Activated naive CD4-positive, alpha-beta T cell treated with anti-CD3 and anti-CD28 coated beads, Interleukin-2, amount 10 ng/mL, durations not matched to agents 7 days and 5 days (primary cell): ENCODE data around the gene CHRNB1.

ENCODE experiments used
- CTCF ChIA-PET: fragments of 350-600 bp; sonication (Branson Sonifier 250); formaldehyde crosslinking; loops from one replicate; lab custom pipeline; 2021; ENCODE audit warnings: antibody characterized with exemption; lab: Charles Lee
- DNase-seq: peaks from one replicate; pipeline ENCODE4 v3.0.0-alpha.2; 2020
- H3K27ac Mint-ChIP-seq: one replicate; pipeline ENCODE4 v1.8.0; 2021; ENCODE audit warnings: mild to moderate bottlenecking, moderate library complexity, mixed read lengths
- H3K27me3 Mint-ChIP-seq: one replicate; pipeline ENCODE4 v1.8.0; 2021; ENCODE audit warnings: mild to moderate bottlenecking, mixed read lengths
- H3K36me3 Mint-ChIP-seq: one replicate; pipeline ENCODE4 v1.8.0; 2021; ENCODE audit warnings: mixed read lengths
- H3K4me1 Mint-ChIP-seq: one replicate; pipeline ENCODE4 v1.8.0; 2021; ENCODE audit warnings: mixed read lengths
- H3K4me3 Mint-ChIP-seq: one replicate; pipeline ENCODE4 v1.8.0; 2021; ENCODE audit warnings: mild to moderate bottlenecking, moderate library complexity, mixed read lengths
- H3K9me3 Mint-ChIP-seq: one replicate; pipeline ENCODE4 v1.8.0; 2021; ENCODE audit warnings: mixed read lengths

Gene CHRNB1

DNA sequence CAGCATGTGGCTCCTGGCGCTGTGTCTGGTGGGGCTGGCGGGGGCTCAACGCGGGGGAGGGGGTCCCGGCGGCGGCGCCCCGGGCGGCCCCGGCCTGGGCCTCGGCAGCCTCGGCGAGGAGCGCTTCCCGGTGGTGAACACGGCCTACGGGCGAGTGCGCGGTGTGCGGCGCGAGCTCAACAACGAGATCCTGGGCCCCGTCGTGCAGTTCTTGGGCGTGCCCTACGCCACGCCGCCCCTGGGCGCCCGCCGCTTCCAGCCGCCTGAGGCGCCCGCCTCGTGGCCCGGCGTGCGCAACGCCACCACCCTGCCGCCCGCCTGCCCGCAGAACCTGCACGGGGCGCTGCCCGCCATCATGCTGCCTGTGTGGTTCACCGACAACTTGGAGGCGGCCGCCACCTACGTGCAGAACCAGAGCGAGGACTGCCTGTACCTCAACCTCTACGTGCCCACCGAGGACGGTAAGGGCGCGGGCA lies 36.6 kb upstream of the CHRNB1 start:
- CTCF ChIA-PET = interaction anchor here (0.9 kb wide), 1 partner anchor 10 kb away, joined by 3 read pairs; no protein-coding TSS in a partner anchor
- Mint-ChIP-seq H3K4me3 (no peak overlapping the region), H3K27me3 (peaks cover 70% of the 10 kb centered on the region), H3K36me3 (peaks cover 1% of the 10 kb centered on the region), H3K27ac (no peak overlapping the region), H3K4me1 (peaks cover 13% of the 10 kb centered on the region), H3K9me3 (no peaks in the 10 kb centered on the region)
- peak; percentile 58 for DNase-seq

DNA sequence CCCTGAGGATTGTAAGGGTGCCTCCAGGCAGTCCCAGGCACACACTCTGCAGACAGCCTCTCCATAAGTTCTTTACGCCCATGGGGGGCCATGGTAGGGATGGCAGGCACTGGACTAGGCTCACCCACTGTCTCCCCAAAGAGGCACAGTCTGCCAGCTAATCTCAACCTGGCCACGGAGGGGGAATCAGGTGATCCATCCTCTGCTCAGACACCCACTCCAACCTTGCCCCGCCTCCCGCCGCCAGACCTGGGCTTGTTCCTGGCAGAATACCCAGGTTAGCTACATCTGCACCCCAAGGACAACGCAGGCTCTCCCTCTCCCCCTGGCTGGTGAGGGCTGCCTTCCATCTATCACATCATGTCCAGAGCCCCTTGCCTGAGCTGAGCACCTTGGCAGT lies 36.0 kb upstream of the CHRNB1 start:
- peaks cover 1% of the 10 kb centered on the region for H3K36me3 Mint-ChIP-seq
- CTCF ChIA-PET = interaction anchor here (0.9 kb wide), 1 partner anchor 11 kb away, joined by 3 read pairs; no protein-coding TSS in a partner anchor
- H3K27me3 Mint-ChIP-seq = peaks cover 71% of the 10 kb centered on the region
- no peaks in the 10 kb centered on the region for H3K9me3 Mint-ChIP-seq
- no peak overlapping the region for H3K4me3 Mint-ChIP-seq
- no peak overlapping the region for H3K27ac Mint-ChIP-seq
- no peak for DNase-seq
- H3K4me1 Mint-ChIP-seq = peaks cover 12% of the 10 kb centered on the region

DNA sequence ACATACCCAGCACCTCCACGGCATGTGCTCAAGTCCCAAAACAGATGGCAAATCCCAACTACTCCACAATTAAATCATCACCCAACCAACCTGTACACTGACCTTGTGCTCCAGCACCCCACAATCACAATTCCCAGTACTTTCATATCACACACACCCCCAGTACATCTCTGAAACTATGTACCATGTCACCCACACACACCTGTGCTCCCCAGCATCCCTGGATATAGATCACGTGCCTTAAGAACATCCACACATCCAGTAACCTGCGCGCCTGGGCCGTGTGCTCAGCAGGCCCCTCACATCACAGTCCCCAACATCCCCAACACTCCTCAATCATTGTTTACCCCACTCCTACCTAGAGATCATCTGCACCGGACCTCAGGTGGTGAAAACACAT lies 35.1 kb upstream of the CHRNB1 start:
- peaks cover 63% of the 10 kb centered on the region for H3K27me3 Mint-ChIP-seq
- peaks cover 12% of the 10 kb centered on the region for H3K4me1 Mint-ChIP-seq
- no peak for DNase-seq
- CTCF ChIA-PET = no interaction called here
- no peaks in the 10 kb centered on the region for H3K36me3 Mint-ChIP-seq
- H3K27ac Mint-ChIP-seq = no peak overlapping the region
- H3K4me3 Mint-ChIP-seq = no peak overlapping the region
- no peaks in the 10 kb centered on the region for H3K9me3 Mint-ChIP-seq

DNA sequence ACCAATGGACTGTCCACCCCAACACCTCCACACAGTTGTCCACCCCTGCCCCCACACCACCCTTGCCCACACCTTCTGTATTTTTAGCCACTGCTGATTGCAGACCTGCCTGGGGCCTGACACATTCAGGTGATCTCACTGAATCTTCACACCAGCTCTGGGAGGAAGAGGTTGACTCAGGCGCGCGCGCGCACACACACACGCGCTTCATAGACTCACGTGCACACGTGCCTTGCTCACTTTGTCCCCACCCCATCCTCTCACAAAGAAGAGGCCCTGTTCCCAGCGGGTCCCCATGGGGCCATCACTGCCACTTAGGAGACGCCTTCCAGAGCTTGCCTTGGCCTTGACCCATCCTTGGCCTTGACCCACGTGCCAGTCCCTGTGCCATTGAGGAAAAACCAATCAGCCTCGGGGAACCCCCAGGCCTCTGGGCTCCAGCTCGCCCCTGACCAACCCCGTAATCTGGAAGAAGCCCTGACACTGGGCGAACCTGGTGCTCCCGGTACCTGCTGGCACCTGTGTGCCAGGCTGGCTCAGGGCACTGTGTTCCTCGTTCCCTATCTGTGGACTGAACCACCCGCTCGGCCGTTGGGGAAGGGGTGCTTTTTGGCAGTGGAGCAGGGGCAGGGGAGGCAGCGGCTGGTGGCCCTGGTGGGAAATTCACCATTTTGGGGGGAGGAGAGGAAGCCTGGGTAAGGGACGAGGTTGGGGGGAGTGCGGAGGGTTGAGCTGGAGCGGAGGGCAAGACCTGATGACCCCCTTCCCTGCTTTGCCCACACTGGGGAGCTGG lies 34.0 kb upstream of the CHRNB1 start:
- peaks cover 9% of the 10 kb centered on the region for H3K4me1 Mint-ChIP-seq
- peaks cover 53% of the 10 kb centered on the region for H3K27me3 Mint-ChIP-seq
- no peak overlapping the region for H3K27ac Mint-ChIP-seq

DNA sequence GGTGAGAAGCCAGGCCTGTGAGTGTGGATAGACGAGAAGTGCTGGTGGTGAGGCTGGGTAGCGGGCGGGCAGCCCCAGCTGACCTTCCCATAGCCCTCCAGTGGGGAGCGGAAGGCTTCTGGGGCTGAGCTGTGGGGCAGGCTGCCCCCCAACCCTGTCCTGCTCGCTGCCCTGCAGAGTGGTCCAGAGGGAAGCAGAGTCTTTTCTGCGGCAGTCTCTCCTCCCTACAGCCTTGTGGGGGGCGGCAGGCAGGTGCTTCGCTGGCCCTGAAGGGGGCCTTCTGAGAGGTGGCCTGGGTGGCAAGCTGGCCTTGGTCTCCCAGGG lies 33.5 kb upstream of the CHRNB1 start:
- Mint-ChIP-seq H3K4me1 (peaks cover 6% of the 10 kb centered on the region), H3K27me3 (peaks cover 47% of the 10 kb centered on the region), H3K27ac (no peak overlapping the region), H3K9me3 (no peaks in the 10 kb centered on the region), H3K4me3 (no peak overlapping the region), H3K36me3 (no peaks in the 10 kb centered on the region)
- CTCF ChIA-PET = no interaction called here
- no peak for DNase-seq

More for the DNA sequence above, 34.0 kb upstream of the CHRNB1 start:
- no peak for DNase-seq
- Mint-ChIP-seq H3K36me3 (no peaks in the 10 kb centered on the region), H3K4me3 (no peak overlapping the region), H3K9me3 (no peaks in the 10 kb centered on the region)
- CTCF ChIA-PET = no interaction called here

DNA sequence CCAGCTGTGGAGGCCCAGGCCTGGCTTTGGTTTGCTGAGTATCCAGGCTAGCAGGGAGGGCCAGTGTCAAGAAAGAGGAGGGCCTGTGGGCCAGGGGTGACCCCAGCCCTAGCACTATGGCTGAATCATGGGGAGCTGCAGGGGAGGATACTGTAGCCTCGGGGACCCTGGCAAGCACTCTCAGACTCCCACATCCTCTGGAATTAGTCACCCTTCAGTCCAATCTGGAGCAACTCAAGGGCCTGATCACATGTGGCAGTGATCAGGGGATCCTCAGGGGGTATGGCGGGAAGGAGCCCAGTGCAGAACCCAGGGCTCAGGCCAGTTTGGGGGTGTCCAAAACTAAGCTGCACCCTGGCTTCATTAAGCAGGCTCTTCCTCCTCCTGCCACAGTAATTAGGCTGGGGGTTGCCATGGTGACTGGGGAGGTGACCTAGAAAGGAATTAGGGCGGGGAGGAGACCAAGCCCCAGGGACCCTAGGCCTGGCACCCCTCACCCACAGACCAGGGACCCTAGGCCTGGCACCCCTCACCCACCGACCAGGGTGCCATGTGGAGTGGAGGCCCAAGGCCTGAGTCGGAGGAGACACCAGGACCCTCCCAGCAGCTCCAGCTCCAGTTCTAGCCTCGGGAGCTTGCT lies 31.4 kb upstream of the CHRNB1 start:
- no peak overlapping the region for H3K27ac Mint-ChIP-seq
- DNase-seq = no peak
- H3K4me1 Mint-ChIP-seq = peaks cover 2% of the 10 kb centered on the region
- H3K36me3 Mint-ChIP-seq = no peaks in the 10 kb centered on the region
- no peaks in the 10 kb centered on the region for H3K9me3 Mint-ChIP-seq
- CTCF ChIA-PET = interaction anchor here (0.6 kb wide), 1 partner anchor 158 kb away, joined by 3 read pairs; no protein-coding TSS in a partner anchor
- H3K4me3 Mint-ChIP-seq = no peak overlapping the region
- H3K27me3 Mint-ChIP-seq = peaks cover 31% of the 10 kb centered on the region

DNA sequence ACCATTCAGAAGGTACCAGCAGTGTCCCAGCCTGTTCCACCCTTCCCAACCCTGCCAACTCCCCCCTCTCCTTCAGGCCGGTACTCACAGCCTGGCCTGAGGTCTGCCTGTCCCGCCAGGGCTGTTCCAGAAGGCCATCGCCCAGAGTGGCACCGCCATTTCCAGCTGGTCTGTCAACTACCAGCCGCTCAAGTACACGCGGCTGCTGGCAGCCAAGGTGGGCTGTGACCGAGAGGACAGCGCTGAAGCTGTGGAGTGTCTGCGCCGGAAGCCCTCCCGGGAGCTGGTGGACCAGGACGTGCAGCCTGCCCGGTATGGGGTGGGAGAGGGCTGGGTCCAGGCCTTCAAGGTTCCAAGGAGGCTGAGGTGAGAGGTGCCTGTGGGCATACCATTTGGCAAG lies 30.0 kb upstream of the CHRNB1 start:
- no peak overlapping the region for H3K27ac Mint-ChIP-seq
- H3K4me1 Mint-ChIP-seq = no peaks in the 10 kb centered on the region
- H3K36me3 Mint-ChIP-seq = no peaks in the 10 kb centered on the region
- no peaks in the 10 kb centered on the region for H3K9me3 Mint-ChIP-seq
- CTCF ChIA-PET = interaction anchor here (0.6 kb wide), 1 partner anchor 362 kb away, joined by 4 read pairs; no protein-coding TSS in a partner anchor
- H3K4me3 Mint-ChIP-seq = no peak overlapping the region
- H3K27me3 Mint-ChIP-seq = peaks cover 25% of the 10 kb centered on the region
- DNase-seq = no peak

DNA sequence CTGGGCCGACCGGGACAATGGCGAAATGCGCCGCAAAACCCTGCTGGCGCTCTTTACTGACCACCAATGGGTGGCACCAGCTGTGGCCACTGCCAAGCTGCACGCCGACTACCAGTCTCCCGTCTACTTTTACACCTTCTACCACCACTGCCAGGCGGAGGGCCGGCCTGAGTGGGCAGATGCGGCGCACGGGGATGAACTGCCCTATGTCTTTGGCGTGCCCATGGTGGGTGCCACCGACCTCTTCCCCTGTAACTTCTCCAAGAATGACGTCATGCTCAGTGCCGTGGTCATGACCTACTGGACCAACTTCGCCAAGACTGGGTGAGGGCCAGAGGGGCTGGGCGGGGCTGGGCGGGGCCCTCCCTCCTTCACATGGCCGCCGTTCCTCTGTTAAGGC lies 29.1 kb upstream of the CHRNB1 start:
- Mint-ChIP-seq H3K27ac (no peak overlapping the region), H3K4me3 (no peak overlapping the region), H3K9me3 (no peaks in the 10 kb centered on the region), H3K36me3 (no peaks in the 10 kb centered on the region), H3K27me3 (peaks cover 19% of the 10 kb centered on the region), H3K4me1 (no peaks in the 10 kb centered on the region)
- no peak for DNase-seq
- CTCF ChIA-PET = no interaction called here

DNA sequence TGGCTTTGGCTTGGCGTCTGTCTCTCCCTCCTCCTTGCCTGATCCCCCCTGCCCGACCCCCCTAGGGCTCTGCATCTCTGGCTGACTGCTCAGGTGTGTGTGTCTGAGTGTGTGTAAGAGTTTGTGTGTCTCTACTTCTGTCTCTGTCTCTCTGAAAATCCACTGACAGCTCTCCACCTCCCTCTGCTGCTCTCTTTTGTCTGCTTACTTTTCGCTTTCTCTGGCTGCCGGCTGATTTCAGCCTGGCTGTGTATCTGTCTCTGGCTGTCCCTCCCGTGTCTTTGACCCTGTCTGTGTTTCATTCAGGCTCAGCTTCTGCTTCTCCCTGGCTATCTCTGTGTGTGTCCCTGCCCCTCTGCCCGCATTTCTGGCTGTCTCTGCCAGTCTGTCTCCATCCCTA lies 28.5 kb upstream of the CHRNB1 start:
- peaks cover 14% of the 10 kb centered on the region for H3K27me3 Mint-ChIP-seq
- DNase-seq = no peak
- CTCF ChIA-PET = interaction anchor here (1.0 kb wide), 1 partner anchor 60 kb away, joined by 4 read pairs; no protein-coding TSS in a partner anchor
- no peaks in the 10 kb centered on the region for H3K9me3 Mint-ChIP-seq
- no peak overlapping the region for H3K4me3 Mint-ChIP-seq
- no peaks in the 10 kb centered on the region for H3K4me1 Mint-ChIP-seq
- no peaks in the 10 kb centered on the region for H3K36me3 Mint-ChIP-seq
- H3K27ac Mint-ChIP-seq = no peak overlapping the region

DNA sequence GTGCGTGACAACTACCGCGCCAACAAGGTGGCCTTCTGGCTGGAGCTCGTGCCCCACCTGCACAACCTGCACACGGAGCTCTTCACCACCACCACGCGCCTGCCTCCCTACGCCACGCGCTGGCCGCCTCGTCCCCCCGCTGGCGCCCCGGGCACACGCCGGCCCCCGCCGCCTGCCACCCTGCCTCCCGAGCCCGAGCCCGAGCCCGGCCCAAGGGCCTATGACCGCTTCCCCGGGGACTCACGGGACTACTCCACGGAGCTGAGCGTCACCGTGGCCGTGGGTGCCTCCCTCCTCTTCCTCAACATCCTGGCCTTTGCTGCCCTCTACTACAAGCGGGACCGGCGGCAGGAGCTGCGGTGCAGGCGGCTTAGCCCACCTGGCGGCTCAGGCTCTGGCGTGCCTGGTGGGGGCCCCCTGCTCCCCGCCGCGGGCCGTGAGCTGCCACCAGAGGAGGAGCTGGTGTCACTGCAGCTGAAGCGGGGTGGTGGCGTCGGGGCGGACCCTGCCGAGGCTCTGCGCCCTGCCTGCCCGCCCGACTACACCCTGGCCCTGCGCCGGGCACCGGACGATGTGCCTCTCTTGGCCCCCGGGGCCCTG lies 27.7 kb upstream of the CHRNB1 start:
- CTCF ChIA-PET = interaction anchor here (1.0 kb wide), 1 partner anchor 61 kb away, joined by 4 read pairs; no protein-coding TSS in a partner anchor
- no peaks in the 10 kb centered on the region for H3K9me3 Mint-ChIP-seq
- H3K27ac Mint-ChIP-seq = no peak overlapping the region
- no peak for DNase-seq
- peaks cover 13% of the 10 kb centered on the region for H3K27me3 Mint-ChIP-seq
- H3K4me3 Mint-ChIP-seq = no peak overlapping the region
- H3K4me1 Mint-ChIP-seq = no peaks in the 10 kb centered on the region
- no peaks in the 10 kb centered on the region for H3K36me3 Mint-ChIP-seq

DNA sequence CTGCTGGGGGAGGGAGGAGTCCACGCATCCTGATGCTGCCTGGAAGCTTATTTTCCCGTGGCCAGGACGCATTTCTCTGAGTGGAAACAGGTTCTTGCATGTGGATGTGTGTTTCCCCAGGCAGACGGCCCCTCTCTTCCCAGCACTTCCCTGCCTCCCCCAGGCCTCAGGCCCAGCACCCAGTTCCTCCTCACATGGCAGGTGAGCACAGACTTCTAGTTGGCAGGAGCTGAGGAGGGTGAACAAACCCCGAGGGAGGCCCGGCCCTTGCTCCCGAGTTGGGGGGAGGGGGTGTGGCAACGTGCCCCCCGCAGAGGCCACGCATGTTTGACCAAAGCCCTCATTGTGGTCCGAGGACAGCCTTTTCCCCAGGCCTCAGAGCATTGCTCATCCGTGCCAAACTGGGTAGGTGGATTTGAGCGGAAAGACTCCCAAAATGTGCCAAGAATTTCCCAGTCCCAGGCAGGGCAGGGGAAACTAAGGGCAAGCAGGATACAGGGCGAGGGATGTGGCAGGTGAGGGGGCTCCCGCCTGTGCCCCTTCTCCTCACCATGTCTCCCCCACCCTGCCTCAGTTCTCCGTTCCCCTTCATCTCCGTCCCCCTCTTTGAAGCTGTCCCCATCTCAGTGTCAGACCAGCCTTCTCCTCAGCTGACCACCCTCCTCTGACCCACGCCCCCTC lies 26.2 kb upstream of the CHRNB1 start:
- H3K9me3 Mint-ChIP-seq = no peaks in the 10 kb centered on the region
- H3K4me3 Mint-ChIP-seq = no peak overlapping the region
- H3K4me1 Mint-ChIP-seq = no peaks in the 10 kb centered on the region
- no peak overlapping the region for H3K27ac Mint-ChIP-seq
- no peaks in the 10 kb centered on the region for H3K36me3 Mint-ChIP-seq
- CTCF ChIA-PET = no interaction called here
- H3K27me3 Mint-ChIP-seq = peaks cover 6% of the 10 kb centered on the region
- DNase-seq = no peak

DNA sequence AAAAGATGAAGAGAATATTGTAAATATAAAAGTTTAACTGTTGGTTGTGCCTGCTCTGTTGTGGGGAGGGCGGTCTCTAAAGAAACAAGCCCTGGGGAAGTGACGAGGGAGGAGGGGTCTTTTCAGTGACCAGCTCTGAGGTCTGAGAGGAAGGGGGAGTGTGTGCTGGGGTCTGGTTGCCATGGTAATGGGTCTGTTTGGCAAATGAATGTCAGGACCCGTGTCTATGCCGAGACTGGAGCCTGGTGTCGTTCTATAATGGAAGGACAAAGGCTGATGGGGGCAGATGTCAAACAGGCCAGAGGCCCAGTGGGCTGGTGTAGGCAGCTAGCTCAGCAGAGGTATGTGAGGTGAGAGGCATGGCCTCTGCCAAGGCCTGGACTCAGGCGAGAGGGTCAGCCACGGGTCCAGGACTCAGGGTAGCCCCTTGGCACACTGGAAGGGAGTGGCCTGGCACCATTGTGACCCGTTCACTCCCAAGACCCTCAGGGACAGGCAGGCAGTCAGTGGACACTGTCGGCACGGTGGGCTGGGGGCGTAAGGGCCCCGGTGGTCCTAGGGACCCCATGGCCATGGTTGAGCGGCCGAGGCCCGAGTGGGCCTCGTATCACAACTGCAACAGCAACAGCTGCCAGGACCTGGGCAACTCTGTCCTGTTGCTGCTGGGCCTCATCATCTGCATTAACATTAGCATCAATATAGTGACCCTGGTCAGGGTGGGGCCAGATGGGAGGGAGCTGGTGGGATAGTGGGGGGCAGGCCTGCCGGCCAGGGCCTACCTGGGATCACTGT lies 24.8 kb upstream of the CHRNB1 start, which contains the start of gene SPEM1:
SPEM1 (plus strand) TSS at position 506 of the 792 bp plus-strand sequence; CDS start at position 567, 61 bp downstream.
- H3K27ac Mint-ChIP-seq = no peak within 1 kb of the TSS
- H3K9me3 Mint-ChIP-seq = no peaks in the 10 kb centered on the region
- peaks cover 2% of the 10 kb centered on the region for H3K4me1 Mint-ChIP-seq
- DNase-seq = no peak
- H3K4me3 Mint-ChIP-seq = no peak within 1 kb of the TSS
- H3K36me3 Mint-ChIP-seq = no peaks in the 10 kb centered on the region
- H3K27me3 Mint-ChIP-seq = peaks cover 20% of the 10 kb centered on the region
- CTCF ChIA-PET = no interaction called here

DNA sequence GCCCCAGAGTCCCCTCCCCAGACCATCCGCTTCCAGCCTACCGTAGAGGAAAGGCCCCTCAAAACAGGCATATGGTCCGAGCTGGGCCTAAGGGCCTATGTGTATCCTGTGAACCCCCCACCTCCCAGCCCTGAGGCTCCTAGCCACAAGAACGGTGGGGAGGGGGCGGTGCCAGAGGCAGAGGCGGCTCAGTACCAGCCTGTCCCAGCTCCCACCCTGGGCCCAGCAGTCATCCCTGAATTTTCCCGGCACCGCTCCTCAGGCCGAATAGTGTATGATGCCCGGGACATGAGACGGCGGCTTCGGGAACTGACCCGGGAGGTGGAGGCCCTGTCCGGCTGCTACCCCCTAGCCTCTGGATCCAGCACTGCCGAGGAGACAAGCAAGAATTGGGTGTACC lies 23.7 kb upstream of the CHRNB1 start:
- Mint-ChIP-seq H3K4me3 (no peak overlapping the region), H3K27me3 (peaks cover 21% of the 10 kb centered on the region), H3K36me3 (no peaks in the 10 kb centered on the region), H3K4me1 (peaks cover 2% of the 10 kb centered on the region), H3K9me3 (no peaks in the 10 kb centered on the region), H3K27ac (no peak overlapping the region)
- no peak for DNase-seq
- CTCF ChIA-PET = no interaction called here
